Neural progenitor cell (in vitro differentiated cells): ENCODE results near the gene PLEKHG4B. TPM values are rescaled to one million over a fixed set of nuclear protein-coding genes. Genes with fewer than 3 reads are reported as not detected.

ENCODE experiments used
- DNase-seq: peaks from one replicate; pipeline ENCODE4 v3.0.0-alpha.2; 2016; ENCODE audit warnings: low spot score
- H2AFZ ChIP-seq: fragments of 200-600 bp; sonication (generic); replicated peaks from 2 replicates; pipeline ENCODE4 v1.6.1; 2016; ENCODE audit warnings: antibody characterized with exemption
- H3F3A ChIP-seq: fragments of 200-600 bp; sonication (generic); 2 replicates; pipeline ENCODE4 v1.6.1; 2016; ENCODE audit warnings: antibody characterized with exemption, low read depth
- H3K27ac ChIP-seq: fragments of 200-600 bp; sonication (generic); 2 replicates; pipeline ENCODE4 v1.5.1; 2016; ENCODE audit warnings: mild to moderate bottlenecking
- H3K27me3 ChIP-seq: fragments of 200-600 bp; sonication (generic); 2 replicates; pipeline ENCODE4 v1.6.1; 2016; ENCODE audit warnings: mild to moderate bottlenecking, moderate library complexity
- H3K36me3 ChIP-seq: fragments of 200-600 bp; sonication (generic); 2 replicates; pipeline ENCODE4 v1.5.1; 2016
- H3K4me1 ChIP-seq: fragments of 200-600 bp; sonication (generic); 2 replicates; pipeline ENCODE4 v1.6.1; 2016; ENCODE audit warnings: mixed run types
- H3K4me2 ChIP-seq: fragments of 200-600 bp; sonication (generic); 2 replicates; pipeline ENCODE4 v1.6.1; 2016
- H3K4me3 ChIP-seq: fragments of 200-600 bp; sonication (generic); 2 replicates; pipeline ENCODE4 v1.5.1; 2016
- H3K79me2 ChIP-seq: fragments of 200-600 bp; sonication (generic); 2 replicates; pipeline ENCODE4 v1.6.1; 2016; ENCODE audit warnings: low read depth
- H3K9ac ChIP-seq: fragments of 200-600 bp; sonication (generic); 2 replicates; pipeline ENCODE4 v1.6.1; 2016
- H3K9me3 ChIP-seq: fragments of 200-600 bp; sonication (generic); 2 replicates; pipeline ENCODE4 v1.5.1; 2016; ENCODE audit warnings: low read depth
- H4K20me1 ChIP-seq: fragments of 200-600 bp; sonication (generic); 2 replicates; pipeline ENCODE4 v1.6.1; 2016; ENCODE audit warnings: low read depth
- H3K27ac Mint-ChIP-seq: 3 replicates; pipeline ENCODE4 v1.8.0; 2021; ENCODE audit warnings: mixed read lengths
- H3K27me3 Mint-ChIP-seq: 2 replicates; pipeline ENCODE4 v1.8.0; 2022; ENCODE audit warnings: low read depth, mild to moderate bottlenecking, inconsistent platforms, moderate library complexity, mixed read lengths; ENCODE audit not compliant: insufficient read depth
- H3K36me3 Mint-ChIP-seq: 3 replicates; pipeline ENCODE4 v1.8.0; 2021; ENCODE audit warnings: mixed read lengths
- H3K4me1 Mint-ChIP-seq: 3 replicates; pipeline ENCODE4 v1.8.0; 2021; ENCODE audit warnings: mixed read lengths
- H3K4me3 Mint-ChIP-seq: 3 replicates; pipeline ENCODE4 v1.8.0; 2021; ENCODE audit warnings: mild to moderate bottlenecking, moderate library complexity, mixed read lengths
- H3K9me3 Mint-ChIP-seq: 3 replicates; pipeline ENCODE4 v1.8.0; 2020; ENCODE audit warnings: mixed read lengths
- CTCF ChIP-seq: fragments of 200-600 bp; sonication (generic); IDR thresholded peaks from 2 replicates; pipeline ENCODE4 v1.5.1; 2017; ENCODE audit warnings: antibody characterized with exemption, mild to moderate bottlenecking
- EZH2 ChIP-seq: fragments of 200-600 bp; sonication (generic); IDR thresholded peaks from 2 replicates; pipeline ENCODE4 v1.6.1; 2017; ENCODE audit warnings: antibody characterized with exemption, mild to moderate bottlenecking, moderate library complexity
- EZH2phosphoT487 ChIP-seq: fragments of 200-600 bp; sonication (generic); IDR thresholded peaks from 2 replicates; pipeline ENCODE4 v1.6.1; 2017; ENCODE audit warnings: antibody characterized with exemption
- total RNA-seq: library from RNA; depleted of rRNA; stranded (reverse); fragments of >200 nt; gene quantifications from 2 replicates; pipeline ENCODE4 v1.2.3, GENCODE V29; 2015; ENCODE audit warnings: low replicate concordance

The PLEKHG4B gene
- total RNA-seq, 1 donor from 2014 or later: 28.8 TPM

GRCh38 chr5:128446-128845, 36.5 kb downstream of the PLEKHG4B start:
- H3K79me2 ChIP-seq: peaks cover 99% of the 10 kb centered on the region
- Mint-ChIP-seq H3K9me3 (peaks cover 49% of the 10 kb centered on the region), H3K4me3 (no peak overlapping the region), H3K36me3 (peaks cover 67% of the 10 kb centered on the region), H3K4me1 (no peaks in the 10 kb centered on the region), H3K27me3 (no peaks in the 10 kb centered on the region), H3K27ac (no peak overlapping the region)
- H3K27me3 ChIP-seq: no peaks in the 10 kb centered on the region
- no peak overlapping the region for H2AFZ ChIP-seq
- H3K4me3 ChIP-seq: no peak overlapping the region
- TF ChIP-seq CTCF (no peak), EZH2 (no peak), EZH2phosphoT487 (no peak)
- peaks cover 16% of the 10 kb centered on the region for H4K20me1 ChIP-seq
- H3F3A ChIP-seq: peaks cover 15% of the 10 kb centered on the region
- H3K4me1 ChIP-seq: peaks cover 7% of the 10 kb centered on the region
- no peak overlapping the region for H3K9ac ChIP-seq
- H3K36me3 ChIP-seq: peaks cover 32% of the 10 kb centered on the region
- no peak overlapping the region for H3K4me2 ChIP-seq
- peaks cover 12% of the 10 kb centered on the region for H3K9me3 ChIP-seq
- no peak for DNase-seq
- no peak overlapping the region for H3K27ac ChIP-seq

DNA sequence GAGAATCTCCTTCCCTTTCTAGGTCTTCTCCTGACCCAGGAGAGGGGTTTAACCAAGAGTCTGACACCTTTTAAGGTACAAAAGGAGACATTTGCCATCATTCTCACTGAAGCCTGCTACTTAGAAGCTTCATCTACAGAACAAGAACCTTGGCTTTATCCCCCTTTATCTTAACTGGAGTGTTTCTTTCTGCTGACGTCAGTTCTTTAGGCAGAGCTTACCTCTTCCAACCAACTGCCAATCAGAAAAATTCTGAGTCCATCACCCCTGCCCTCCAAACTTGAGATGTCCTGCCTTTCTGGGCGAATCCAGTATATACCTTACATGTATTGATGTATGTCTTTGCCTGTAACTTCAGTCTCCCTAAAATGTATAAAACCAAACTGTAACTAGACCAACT, 37.2 kb downstream of the PLEKHG4B start:
- Mint-ChIP-seq H3K4me3 (no peak overlapping the region), H3K27me3 (no peaks in the 10 kb centered on the region), H3K4me1 (no peaks in the 10 kb centered on the region), H3K27ac (no peak overlapping the region), H3K36me3 (peaks cover 61% of the 10 kb centered on the region), H3K9me3 (peaks cover 48% of the 10 kb centered on the region)
- no peak for DNase-seq
- Histone ChIP-seq H3K4me2 (no peak overlapping the region), H3K79me2 (peaks cover 99% of the 10 kb centered on the region), H2AFZ (no peak overlapping the region), H3K4me1 (peaks cover 7% of the 10 kb centered on the region), H3K27me3 (no peaks in the 10 kb centered on the region), H3F3A (peaks cover 15% of the 10 kb centered on the region), H3K9me3 (peaks cover 7% of the 10 kb centered on the region), H3K4me3 (no peak overlapping the region), H3K9ac (no peak overlapping the region), H4K20me1 (peaks cover 16% of the 10 kb centered on the region), H3K36me3 (peaks cover 27% of the 10 kb centered on the region), H3K27ac (no peak overlapping the region)
- TF ChIP-seq EZH2phosphoT487 (no peak), EZH2 (no peak), CTCF (no peak)

- Mint-ChIP-seq H3K4me1 (no peaks in the 10 kb centered on the region), H3K27me3 (no peaks in the 10 kb centered on the region), H3K27ac (no peak overlapping the region), H3K36me3 (peaks cover 55% of the 10 kb centered on the region), H3K4me3 (no peak overlapping the region), H3K9me3 (peaks cover 45% of the 10 kb centered on the region)
- H3K4me2 ChIP-seq: no peak overlapping the region
- H2AFZ ChIP-seq: no peak overlapping the region
- H3K27me3 ChIP-seq: no peaks in the 10 kb centered on the region
- no peak for TF ChIP-seq CTCF
- TF ChIP-seq EZH2phosphoT487: no peak
- no peak for TF ChIP-seq EZH2
- H3K4me1 ChIP-seq: peaks cover 7% of the 10 kb centered on the region
- no peak overlapping the region for H3K4me3 ChIP-seq
- H3F3A ChIP-seq: peaks cover 15% of the 10 kb centered on the region
- H3K79me2 ChIP-seq: peaks cover 99% of the 10 kb centered on the region
- peaks cover 22% of the 10 kb centered on the region for H3K36me3 ChIP-seq
- peaks cover 16% of the 10 kb centered on the region for H4K20me1 ChIP-seq
- no peak overlapping the region for H3K27ac ChIP-seq
- H3K9me3 ChIP-seq: peaks cover 7% of the 10 kb centered on the region
- no peak overlapping the region for H3K9ac ChIP-seq
- DNase-seq: no peak
These were observed 37.9 kb downstream of the PLEKHG4B start for GRCh38 chr5:129820-130219.
